Epithelial cell of prostate (primary cell): ENCODE measurements around the gene CTSK.
"Not testable (repeated sequence)": the region's sequence is repeated elsewhere in the genome, so short reads cannot be mapped to it uniquely, and the experiment has no call there.

Source experiments
- DNase-seq: peaks from one replicate; pipeline ENCODE4 v3.0.0-alpha.2; 2011; ENCODE audit warnings: low read depth, low spot score
- H3K27ac ChIP-seq: fragments of 450-650 bp; 2 replicates; pipeline ENCODE4 v1.5.1; 2017; ENCODE audit warnings: mild to moderate bottlenecking

CTSK gene

DNA sequence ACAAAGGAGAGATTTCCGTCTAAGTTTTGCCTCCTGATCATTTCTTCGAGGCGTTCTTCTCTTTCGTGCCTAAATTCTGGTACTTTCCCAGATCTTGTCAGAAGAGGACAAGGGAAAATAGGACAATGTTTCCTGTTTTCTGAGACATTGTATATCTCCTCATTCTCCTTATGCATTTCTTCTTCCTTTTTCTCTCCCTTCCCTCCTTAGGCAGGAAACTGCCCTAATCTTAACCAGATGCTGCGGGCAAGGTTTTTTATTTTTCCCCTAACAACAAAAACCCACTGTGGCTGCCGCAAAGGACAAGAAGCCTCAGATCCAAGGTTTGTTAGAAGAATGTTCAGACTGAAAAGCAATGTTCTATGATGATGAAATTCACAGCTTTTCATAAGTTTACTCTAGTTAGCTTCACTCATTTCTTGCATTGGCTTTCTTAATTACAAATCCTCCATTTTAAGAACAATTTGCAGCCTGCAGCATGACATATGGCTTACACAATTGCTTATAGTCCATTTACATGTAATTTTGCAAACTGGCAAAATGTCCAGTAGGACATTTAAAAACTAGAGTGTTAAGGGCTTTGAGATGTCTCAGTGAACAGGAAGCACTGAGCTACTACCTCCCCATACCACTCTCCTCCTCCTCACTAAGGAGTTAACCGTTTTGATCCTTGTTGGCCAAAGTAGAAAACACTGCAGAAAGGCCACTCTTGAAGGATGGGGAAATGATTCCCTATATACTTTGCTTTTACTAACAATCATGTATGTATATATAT is 624 bp downstream of the CTSK start:
- H3K27ac ChIP-seq = no peak overlapping the region

DNA sequence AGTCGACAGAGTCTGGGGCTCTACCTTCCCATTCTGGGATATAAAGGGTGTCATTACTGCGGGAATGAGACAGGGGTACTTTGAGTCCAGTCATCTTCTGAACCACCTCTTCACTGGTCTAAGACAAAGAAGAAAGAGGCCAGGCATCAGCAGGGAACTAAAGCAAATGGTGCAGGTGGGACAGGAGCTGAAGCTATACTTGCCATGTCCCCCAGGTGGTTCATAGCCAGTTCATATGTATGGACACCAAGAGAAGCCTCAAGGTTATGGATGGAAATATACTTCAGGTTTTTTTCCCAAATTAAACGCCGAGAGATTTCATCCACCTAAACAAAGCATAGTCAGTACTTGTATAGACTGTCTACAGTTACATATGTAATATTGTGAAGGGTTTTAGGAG is 2.2 kb downstream of the CTSK start:
- no peak for DNase-seq
- no peak overlapping the region for H3K27ac ChIP-seq

More for the DNA sequence above, 624 bp downstream of the CTSK start:
- no peak for DNase-seq

DNA sequence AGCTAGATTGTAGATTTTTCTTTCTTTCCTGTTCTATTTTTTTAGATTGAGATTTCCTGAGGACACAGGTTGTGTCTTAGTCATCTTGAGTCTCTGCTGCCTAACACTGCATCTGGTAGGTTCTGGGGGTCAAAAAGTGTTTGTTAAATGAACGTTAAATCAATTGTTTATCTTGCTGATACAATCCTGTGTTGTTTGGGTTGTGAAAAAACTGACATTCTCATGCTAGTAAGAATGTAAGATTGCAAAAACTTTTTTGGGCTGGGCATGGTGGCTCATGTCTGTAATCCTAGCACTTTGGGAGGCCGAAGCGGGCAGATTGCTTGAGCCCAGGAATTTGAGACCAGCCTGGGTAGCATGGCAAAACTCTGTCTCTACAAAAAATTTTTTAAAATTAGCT is 3.4 kb downstream of the CTSK start:
- H3K27ac ChIP-seq = no peak overlapping the region
- DNase-seq = no peak

DNA sequence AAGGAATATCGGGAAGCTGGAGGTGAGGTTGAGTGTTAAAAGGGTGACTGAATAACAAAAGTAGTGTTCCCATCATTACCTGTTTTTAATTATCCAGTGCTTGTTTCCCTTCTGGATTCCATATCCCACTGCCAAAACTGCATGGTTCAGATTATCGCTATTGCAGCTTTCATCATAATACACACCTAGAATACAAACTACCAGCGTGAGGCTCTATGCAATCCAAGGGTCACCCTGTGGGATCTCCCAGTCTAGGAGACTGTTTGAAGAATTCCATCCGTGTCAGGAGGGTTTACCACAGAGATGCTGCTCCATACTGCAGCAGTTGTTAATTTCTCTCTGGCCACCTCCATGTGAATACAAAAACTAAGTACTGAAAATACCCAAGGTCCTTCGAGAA is 9.0 kb downstream of the CTSK start:
- no peak for DNase-seq
- no peak overlapping the region for H3K27ac ChIP-seq

DNA sequence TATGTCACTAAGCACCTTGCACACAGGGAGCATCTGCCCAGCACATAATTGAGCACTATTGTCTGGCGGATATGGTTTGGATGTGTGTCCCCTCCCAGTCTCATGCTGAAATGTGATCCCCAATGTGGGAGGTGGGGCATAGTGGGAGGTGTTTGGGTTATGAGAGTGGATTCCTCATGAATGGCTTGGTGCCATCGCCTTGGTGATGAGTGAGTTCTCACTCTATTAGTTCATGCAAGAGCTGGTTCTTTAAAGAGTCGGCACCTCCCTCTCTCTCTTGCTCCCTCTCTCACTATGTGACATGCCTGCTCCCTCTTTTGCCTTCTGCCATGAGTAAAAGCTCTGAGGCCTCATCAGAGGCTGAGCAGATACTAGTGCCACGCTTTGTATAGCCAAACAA is 9.5 kb downstream of the CTSK start:
- no peak overlapping the region for H3K27ac ChIP-seq
- DNase-seq = no peak

DNA sequence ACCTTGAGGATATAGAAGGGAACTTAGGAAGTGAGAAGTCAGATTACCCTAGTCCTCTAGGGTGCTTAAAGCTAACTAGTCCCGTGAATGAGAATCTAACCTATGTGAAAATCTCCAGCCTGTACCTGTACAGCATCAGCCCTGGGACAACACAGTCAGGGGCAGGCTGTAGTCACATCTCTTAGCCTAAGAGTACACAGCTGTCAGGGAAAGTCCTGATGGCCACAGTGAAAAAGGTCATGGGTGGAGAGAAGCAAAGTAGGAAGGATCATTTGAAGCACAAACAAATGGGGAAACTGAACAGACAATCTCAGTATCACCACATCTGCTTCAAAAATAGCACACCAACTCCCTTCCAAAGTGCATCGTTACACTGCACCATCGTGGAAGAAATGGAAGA is 11.7 kb downstream of the CTSK start:
- no peak overlapping the region for H3K27ac ChIP-seq
- no peak for DNase-seq

DNA sequence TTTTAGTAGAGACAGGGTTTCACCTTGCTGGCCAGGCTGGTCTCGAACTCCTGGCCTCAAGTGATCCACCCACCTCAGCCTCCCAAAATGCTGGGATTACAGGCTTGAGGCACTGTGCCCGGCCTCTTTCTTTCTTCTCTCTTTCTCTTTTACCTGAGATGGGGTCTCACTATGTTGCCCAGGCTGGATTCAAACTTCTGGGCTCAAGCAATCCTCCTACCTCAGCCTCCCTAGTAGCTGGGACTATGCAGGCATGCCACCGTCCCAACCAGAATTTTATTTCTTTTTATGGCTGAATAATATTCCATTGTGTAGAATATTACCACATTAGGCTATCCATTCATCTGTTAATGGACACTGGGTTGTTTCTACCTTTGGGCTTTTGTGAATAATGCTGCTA is 14.3 kb downstream of the CTSK start:
- not testable (repeated sequence) for DNase-seq, H3K27ac ChIP-seq

DNA sequence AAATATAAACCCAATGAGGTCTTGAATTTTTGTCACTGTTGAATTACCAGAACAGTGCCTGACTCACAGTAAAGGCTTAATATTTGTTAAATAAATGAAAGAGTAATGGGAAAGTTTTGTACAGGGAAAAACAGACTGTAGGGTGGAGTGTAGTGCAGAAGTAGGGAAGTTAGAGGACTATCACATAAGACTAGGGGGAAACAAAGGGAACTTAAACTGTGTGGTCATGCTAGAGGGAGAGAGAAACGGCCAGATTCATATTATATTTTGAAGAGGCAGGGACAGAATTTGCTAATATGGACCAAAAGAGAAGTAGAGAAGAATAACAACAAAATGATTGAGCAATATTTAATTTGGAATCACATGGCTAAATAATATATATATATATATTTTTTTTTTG is 14.8 kb downstream of the CTSK start:
- H3K27ac ChIP-seq = no peak overlapping the region
- DNase-seq = no peak

DNA sequence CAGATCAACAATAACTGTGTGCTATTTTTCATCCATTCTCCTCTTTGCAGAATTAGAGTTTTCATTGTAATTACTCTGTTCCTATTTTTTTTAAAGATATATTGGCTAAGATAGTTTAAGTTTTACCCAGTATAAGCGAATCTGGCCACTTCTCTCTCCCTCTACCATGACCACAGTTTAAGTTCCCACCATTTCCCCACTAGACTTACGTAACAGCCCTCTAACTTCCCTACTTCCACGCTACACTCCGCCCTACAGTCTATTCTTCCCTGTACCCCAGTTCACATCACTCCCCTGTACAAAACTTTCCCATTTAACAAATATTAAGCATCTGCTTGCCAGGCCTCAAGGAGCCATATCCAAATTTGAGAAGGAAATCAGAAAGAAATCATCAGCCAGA is 16.5 kb downstream of the CTSK start:
- no peak overlapping the region for H3K27ac ChIP-seq
- no peak for DNase-seq

DNA sequence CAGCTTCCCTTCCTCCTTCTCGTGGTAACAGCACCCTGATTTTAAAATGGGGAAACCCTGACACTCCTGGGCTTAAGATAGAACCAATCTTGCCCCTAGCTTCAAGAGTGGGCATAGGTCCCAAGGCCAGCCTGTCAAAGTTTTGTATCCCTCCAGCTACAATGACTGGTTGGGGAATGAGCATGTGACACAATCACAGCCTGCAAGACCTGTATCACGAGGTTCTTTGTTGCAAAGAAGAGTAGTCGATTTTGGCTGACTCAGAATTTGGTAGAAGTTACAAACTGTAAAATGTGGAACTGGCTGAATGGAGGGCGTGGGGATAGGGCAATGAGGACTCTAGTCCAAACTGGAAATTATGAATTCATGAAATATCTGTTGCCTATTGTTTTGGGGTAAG is 18.7 kb downstream of the CTSK start:
- no peak overlapping the region for H3K27ac ChIP-seq
- DNase-seq = no peak

DNA sequence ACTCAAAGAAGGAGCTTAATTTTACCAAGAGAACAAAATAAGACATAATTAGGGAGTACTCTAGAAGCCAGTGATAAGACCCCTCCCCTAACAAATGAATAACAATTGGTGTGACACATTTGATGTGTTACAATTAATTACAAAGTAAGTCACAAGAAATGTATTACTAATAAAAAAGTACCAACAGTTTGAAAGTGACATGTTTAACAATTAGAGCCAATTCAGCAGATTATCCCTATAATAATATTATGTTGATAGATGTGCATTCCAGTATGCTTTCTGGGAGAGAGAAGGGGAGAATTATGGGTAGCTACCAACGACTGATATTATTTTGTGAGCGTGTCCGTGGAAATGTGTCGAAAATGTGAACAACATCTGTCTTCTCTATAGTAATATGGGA is 19.1 kb downstream of the CTSK start:
- no peak for DNase-seq
- no peak overlapping the region for H3K27ac ChIP-seq

DNA sequence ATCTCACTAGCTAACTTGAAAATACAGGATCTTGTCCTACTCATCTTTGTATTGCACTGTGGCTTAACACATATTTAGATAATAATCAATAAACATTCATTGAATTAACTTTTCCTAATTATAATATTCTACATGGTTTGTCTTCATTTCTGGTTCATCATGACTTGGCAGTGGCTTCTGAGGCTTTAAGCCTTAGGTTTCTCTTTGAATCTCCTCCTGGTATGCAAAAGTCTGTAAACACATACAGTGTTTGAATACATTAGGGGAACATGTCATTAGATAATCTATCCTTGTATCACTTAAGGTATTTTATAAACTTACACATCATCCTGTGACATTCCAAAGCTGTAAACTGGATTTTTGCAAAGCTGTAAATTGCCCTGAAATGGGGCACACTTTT is 20.6 kb downstream of the CTSK start:
- H3K27ac ChIP-seq = no peak overlapping the region
- no peak for DNase-seq

DNA sequence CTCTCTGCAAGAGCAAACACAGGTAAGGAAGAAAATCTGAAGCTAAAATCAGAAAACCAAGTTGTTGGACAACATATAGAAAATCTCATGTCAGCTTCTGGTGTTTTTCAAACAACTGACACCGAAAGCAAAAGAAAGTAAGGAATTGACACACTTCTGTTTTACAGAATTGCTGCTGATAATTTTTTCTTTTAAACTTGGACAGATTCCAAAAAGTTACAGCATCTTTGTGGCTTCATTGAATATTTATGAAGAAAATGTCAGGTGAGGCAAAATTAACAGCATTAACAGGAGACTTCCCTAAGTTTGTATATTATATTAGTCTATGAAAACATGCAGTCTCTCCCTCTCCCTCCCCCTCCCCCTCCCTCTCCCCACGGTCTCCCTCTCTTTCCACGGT is 27.6 kb downstream of the CTSK start:
- no peak for DNase-seq
- no peak overlapping the region for H3K27ac ChIP-seq

DNA sequence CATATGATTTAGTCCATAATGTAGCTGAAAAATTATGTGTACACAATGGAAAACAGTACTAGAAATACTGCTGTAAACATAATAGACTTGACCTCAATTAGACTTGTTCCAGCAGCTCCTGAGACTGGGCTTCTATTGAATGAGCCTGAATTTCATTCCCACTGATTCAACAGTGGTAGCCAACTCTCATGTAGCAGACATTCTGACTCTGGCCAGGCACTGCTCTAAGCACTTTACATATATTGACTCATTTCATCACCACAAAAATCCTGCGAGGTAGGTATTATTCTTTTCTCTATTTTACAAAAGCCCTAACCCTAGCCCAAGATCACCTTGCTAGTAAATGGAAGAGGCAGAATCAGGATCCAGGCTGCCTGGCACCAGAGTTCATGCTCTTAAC is 29.7 kb downstream of the CTSK start:
- DNase-seq = peak; percentile 29

DNA sequence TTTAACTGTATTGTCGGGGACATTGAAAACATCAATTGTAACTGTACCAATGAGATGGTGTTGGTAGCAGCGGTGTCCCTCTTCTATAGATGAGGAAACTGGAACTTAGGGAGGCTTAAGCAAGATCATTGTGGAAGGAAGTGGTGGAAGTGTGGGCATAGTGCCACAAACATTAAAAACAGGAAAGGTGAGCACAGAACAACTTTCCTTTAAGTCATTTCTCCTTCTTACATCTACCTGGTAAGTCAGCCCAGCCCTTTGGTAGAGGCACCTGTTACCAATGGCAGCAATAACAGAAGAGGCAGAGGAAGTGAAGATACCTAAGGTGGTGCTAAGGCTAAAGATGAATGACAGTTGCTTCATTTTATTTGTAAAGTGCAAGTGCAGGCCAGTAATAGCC is 30.5 kb downstream of the CTSK start:
- no peak for DNase-seq
- no peak overlapping the region for H3K27ac ChIP-seq

More for the DNA sequence above, 29.7 kb downstream of the CTSK start:
- H3K27ac ChIP-seq = peak overlapping the region; percentile 6

DNA sequence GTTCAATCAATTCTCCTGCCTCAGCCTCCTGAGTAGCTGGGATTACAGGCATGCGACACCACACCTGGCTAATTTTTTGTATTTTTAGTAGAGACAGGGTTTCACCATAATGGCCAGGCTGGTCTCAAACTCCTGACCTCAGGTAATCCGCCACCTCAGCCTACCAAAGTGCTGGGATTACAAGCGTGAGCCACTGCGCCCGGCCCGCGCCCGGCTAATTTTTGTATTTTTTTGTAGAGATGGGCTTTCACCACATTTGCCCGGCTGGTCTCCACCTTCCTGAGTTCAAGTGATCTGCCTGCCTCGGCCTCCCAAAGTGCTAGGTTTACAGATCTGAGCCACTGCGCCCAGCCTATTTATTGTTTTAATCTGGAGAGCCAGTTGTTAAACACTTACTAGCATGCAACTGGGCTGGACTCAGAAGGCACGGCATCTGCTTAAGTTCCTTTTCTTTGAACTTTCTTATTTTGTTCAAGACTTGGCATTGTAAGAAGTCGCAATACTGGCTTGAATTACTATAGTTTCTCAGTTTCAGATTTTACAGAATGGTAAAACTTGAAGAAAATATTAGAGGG is 32.0 kb downstream of the CTSK start:
- not testable (repeated sequence) for H3K27ac ChIP-seq, DNase-seq

DNA sequence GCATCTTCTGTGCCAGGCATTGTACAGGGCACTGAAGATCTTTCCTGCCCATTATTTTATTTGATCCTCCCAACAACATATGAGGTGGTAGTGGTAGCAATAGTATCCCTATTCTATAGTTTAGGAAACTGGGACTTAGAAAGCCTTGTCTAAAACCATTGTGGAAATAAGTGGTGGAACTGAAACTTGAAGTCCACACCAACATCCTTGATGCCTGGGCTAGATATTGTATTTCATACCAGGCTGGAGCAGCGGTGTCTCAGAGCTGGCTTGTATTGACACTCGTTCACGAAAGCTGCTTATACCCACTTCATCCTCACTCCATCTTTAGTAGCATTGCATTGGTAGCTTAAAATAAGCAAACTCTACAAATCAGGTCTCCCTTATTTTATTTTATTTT is 32.8 kb downstream of the CTSK start:
- DNase-seq = no peak
- H3K27ac ChIP-seq = no peak overlapping the region

DNA sequence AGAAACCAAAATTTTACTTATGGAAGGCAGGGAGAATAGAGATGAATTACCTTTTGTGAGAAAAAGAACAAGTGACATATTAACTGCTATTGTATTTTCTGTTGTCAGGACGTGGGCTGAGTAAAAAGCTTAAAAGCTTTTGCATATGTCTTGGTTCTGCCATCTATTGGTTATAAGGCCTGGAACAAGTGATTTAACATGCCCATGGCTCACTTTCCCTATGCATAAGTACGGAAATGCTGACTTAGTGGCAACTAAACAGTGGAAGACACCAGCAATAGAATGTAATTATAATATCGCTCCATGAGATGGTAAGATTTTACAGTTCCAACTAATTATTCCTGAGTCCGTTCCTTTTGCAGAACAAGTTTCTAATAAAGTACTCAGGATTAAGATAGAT is 35.7 kb downstream of the CTSK start:
- no peak overlapping the region for H3K27ac ChIP-seq

DNA sequence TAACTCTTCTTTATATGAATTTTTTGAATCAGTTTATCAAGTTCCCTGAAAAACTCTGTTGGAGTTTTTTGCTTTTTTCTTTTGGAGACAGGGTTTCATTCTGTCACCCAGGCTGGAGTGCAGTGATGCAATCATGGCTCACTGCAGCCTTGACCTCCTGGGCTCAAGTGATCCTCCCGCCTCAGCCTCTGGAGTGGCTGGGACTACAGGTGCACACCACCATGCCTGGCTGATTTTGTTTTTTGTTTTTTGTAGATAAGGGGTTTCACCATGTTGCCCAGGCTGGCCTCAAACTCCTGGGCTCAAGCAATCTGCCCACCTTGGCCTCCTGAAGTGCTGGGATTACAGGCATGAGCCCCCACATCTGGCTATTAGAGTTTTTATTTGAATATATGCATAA is 40.4 kb downstream of the CTSK start:
- DNase-seq, H3K27ac ChIP-seq: not testable (repeated sequence)

More for the DNA sequence above, 35.7 kb downstream of the CTSK start:
- no peak for DNase-seq

DNA sequence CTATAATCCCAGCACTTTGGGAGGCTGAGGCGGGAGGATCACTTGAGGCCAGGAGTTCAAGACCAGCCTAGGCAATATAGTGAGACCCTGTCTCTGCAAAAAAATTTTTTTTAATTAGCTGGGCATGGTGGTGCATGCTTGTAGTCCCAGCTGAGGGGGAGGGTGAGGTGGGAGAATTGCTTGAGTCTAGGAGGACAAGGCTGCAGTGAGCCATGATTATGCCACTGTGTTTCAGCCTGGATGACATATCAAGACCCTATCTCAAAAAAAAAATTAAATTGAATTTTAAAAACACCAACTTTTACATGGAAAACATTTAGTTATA is 42.1 kb downstream of the CTSK start:
- H3K27ac ChIP-seq = peak overlapping the region; percentile 52
- not testable (repeated sequence) for DNase-seq

DNA sequence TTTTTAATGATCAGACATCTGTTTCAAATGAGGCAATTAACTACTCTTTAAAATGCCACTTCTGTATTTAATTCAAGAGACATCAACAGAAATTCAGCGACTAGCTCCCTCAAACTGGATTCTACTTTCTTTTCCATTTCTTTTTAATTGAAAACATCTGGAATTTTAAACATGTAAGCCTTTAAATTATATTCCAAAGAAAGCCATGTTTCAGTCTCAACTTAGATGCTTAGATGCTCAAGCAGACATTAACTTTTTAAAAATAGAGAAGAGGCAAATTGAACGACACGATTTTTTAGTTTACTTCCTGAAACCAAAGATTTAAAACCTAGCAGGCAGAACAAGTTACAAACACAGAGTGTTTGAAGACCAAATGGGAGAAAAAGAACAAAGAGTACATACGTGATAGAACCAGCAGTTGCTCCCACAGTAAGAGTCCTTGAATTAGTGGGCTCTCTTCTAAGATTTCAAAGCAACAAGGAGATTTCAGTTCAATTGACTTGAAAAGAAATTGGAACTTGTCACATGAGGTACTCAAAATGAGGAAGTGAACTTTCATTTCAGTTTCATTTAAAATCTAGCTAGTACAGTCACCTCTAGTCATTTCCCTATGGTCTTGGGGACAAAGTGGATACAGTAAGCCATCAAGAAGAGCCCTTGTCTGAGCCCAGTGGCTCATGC is 42.6 kb downstream of the CTSK start, which contains the start of gene CTSS:
CTSS (minus strand) TSS at position 483 of the 681 bp plus-strand sequence. CDS start 1,015 bp downstream, outside the sequence.
- H3K27ac ChIP-seq = peak within 1 kb of the TSS; percentile 52
- DNase-seq = no peak
